ENCODE data around the gene NPFFR1. TPM values are rescaled to one million over a fixed set of nuclear protein-coding genes. Genes with fewer than 3 reads are reported as not detected.
A peak's percentile ranks its signal among the peaks of the same experiment; 100 is the strongest.

NPFFR1 gene
- total RNA-seq, 2 donors from 2014 or later = 0.02 TPM; not detected in 1

- no peaks in the 10 kb centered on the region for H3K4me1 Mint-ChIP-seq
- H3K4me3 Mint-ChIP-seq = no peak overlapping the region
- Histone ChIP-seq H3K9me3 (ENCODE audit: control insufficient read depth, low read length) (no peaks in the 10 kb centered on the region), H3K27me3 (ENCODE audit: control insufficient read depth, insufficient read depth, low read length, poor library complexity, severe bottlenecking) (no peaks in the 10 kb centered on the region), H3K9ac (ENCODE audit: extremely low read depth, low read length, poor library complexity, severe bottlenecking) (no peak overlapping the region), H3K4me1 (ENCODE audit: control insufficient read depth, insufficient read depth, low read length) (no peaks in the 10 kb centered on the region), H3K4me3 (ENCODE audit: low read length) (no peak overlapping the region), H3K27ac (ENCODE audit: low read depth, low read length) (no peak overlapping the region), H3K36me3 (ENCODE audit: control insufficient read depth, insufficient read depth, low read length) (peaks cover 73% of the 10 kb centered on the region)
- H3K9me3 Mint-ChIP-seq = no peaks in the 10 kb centered on the region
- WGBS, 2 experiments (ENCODE audit: insufficient coverage in 1 of 2, insufficient read length in 1 of 2) = 94% methylated on average over 1 of the region's 1 CpG; no CpG with 5 or more reads in 1 of the 2 experiments
- H3K27ac Mint-ChIP-seq = no peak overlapping the region
- H3K36me3 Mint-ChIP-seq (ENCODE audit: low read depth) = peaks cover 47% of the 10 kb centered on the region
- H3K27me3 Mint-ChIP-seq (ENCODE audit: insufficient read depth) = no peaks in the 10 kb centered on the region
- no peak for DNase-seq
- TF ChIP-seq CTCF (conservative IDR thresholded peaks at IDR 0.05) = no peak
These were observed 82.7 kb downstream of the NPFFR1 start for GRCh38 chr10:70201105-70201504.

GRCh38 chr10:70198696-70199466 lies 84.9 kb downstream of the NPFFR1 start:
- H3K27me3 ChIP-seq (ENCODE audit: control insufficient read depth, insufficient read depth, low read length, poor library complexity, severe bottlenecking) = no peaks in the 10 kb centered on the region
- no peak overlapping the region for H3K9ac ChIP-seq (ENCODE audit: extremely low read depth, low read length, poor library complexity, severe bottlenecking)
- 90 to 100% methylated on average over 2 to 5 of the region's 5 CpGs for WGBS, 2 experiments (ENCODE audit: insufficient coverage in 1 of 2, insufficient read length in 1 of 2)
- H3K36me3 Mint-ChIP-seq (ENCODE audit: low read depth) = peaks cover 37% of the 10 kb centered on the region
- no peaks in the 10 kb centered on the region for H3K9me3 Mint-ChIP-seq
- no peak overlapping the region for H3K4me3 Mint-ChIP-seq
- H3K36me3 ChIP-seq (ENCODE audit: control insufficient read depth, insufficient read depth, low read length) = peaks cover 57% of the 10 kb centered on the region
- no peaks in the 10 kb centered on the region for H3K4me1 Mint-ChIP-seq
- peak; percentile 58 for TF ChIP-seq CTCF (conservative IDR thresholded peaks at IDR 0.05)
- peak; percentile 59 for DNase-seq
- H3K27ac ChIP-seq (ENCODE audit: low read depth, low read length) = no peak overlapping the region
- H3K4me1 ChIP-seq (ENCODE audit: control insufficient read depth, insufficient read depth, low read length) = no peaks in the 10 kb centered on the region
- no peak overlapping the region for H3K27ac Mint-ChIP-seq
- no peaks in the 10 kb centered on the region for H3K9me3 ChIP-seq (ENCODE audit: control insufficient read depth, low read length)
- no peak overlapping the region for H3K4me3 ChIP-seq (ENCODE audit: low read length)
- H3K27me3 Mint-ChIP-seq (ENCODE audit: insufficient read depth) = no peaks in the 10 kb centered on the region

Other genes with a start within 250 kb of the NPFFR1 start
- gene MACROH2A2, start 231.2 kb downstream of the NPFFR1 start, total RNA-seq = 100 to 1,000 TPM; 177 to 187 TPM
- 1 to 10 TPM; 7.1 to 7.6 TPM for gene AIFM2, start 151.2 kb downstream of the NPFFR1 start, total RNA-seq
- gene TYSND1, start 137.3 kb downstream of the NPFFR1 start, total RNA-seq = 10 to 100 TPM; 13.1 to 13.6 TPM
- 100 to 1,000 TPM; 118 to 125 TPM for gene SAR1A, start 113.5 kb downstream of the NPFFR1 start, total RNA-seq
- gene PPA1, start 50.6 kb downstream of the NPFFR1 start, total RNA-seq = 10 to 100 TPM; 63.3 to 72.1 TPM
- 10 to 100 TPM; 12.9 to 23.0 TPM for gene LRRC20, start 98.6 kb upstream of the NPFFR1 start, total RNA-seq
- 100 to 1,000 TPM; 103 to 119 TPM for gene EIF4EBP2, start 120.1 kb upstream of the NPFFR1 start, total RNA-seq
- gene NODAL, start 157.7 kb upstream of the NPFFR1 start, total RNA-seq = 10 to 100 TPM; 18.2 to 71.0 TPM
- 10 to 100 TPM; 17.3 to 19.7 TPM for gene PALD1, start 194.8 kb upstream of the NPFFR1 start, total RNA-seq